ENCODE data around the gene PCNX2.

PCNX2 gene

GRCh38 chr1:233240829-233241682 lies 54.5 kb downstream of the PCNX2 start:
- H3K4me3 ChIP-seq (ENCODE audit: low read depth, low read length) = no peak overlapping the region
- DNase-seq (ENCODE audit: low read depth) = no peak

GRCh38 chr1:233240371-233240770 lies 55.2 kb downstream of the PCNX2 start:
- no peak overlapping the region for H3K4me3 ChIP-seq (ENCODE audit: low read depth, low read length)
- DNase-seq (ENCODE audit: low read depth) = no peak

GRCh38 chr1:233238884-233239431 lies 56.6 kb downstream of the PCNX2 start:
- no peak for DNase-seq (ENCODE audit: low read depth)
- H3K4me3 ChIP-seq (ENCODE audit: low read depth, low read length) = no peak overlapping the region

- no peak for DNase-seq (ENCODE audit: low read depth)
- no peak overlapping the region for H3K4me3 ChIP-seq (ENCODE audit: low read depth, low read length)
Measured at GRCh38 chr1:233237647-233238046, 57.9 kb downstream of the PCNX2 start.

GRCh38 chr1:233233508-233234040 lies 62.0 kb downstream of the PCNX2 start:
- DNase-seq (ENCODE audit: low read depth) = no peak
- no peak overlapping the region for H3K4me3 ChIP-seq (ENCODE audit: low read depth, low read length)

GRCh38 chr1:233230011-233230410 lies 65.5 kb downstream of the PCNX2 start:
- DNase-seq (ENCODE audit: low read depth) = no peak
- H3K4me3 ChIP-seq (ENCODE audit: low read depth, low read length) = no peak overlapping the region

- no peak overlapping the region for H3K4me3 ChIP-seq (ENCODE audit: low read depth, low read length)
- DNase-seq (ENCODE audit: low read depth) = no peak
Measured at GRCh38 chr1:233229288-233229687, 66.2 kb downstream of the PCNX2 start.

GRCh38 chr1:233227930-233228465 lies 67.5 kb downstream of the PCNX2 start:
- no peak for DNase-seq (ENCODE audit: low read depth)
- no peak overlapping the region for H3K4me3 ChIP-seq (ENCODE audit: low read depth, low read length)

- H3K4me3 ChIP-seq (ENCODE audit: low read depth, low read length) = no peak overlapping the region
- DNase-seq (ENCODE audit: low read depth) = no peak
Measured at GRCh38 chr1:233224311-233224710, 71.2 kb downstream of the PCNX2 start.

GRCh38 chr1:233217832-233218231 lies 77.7 kb downstream of the PCNX2 start:
- DNase-seq (ENCODE audit: low read depth) = no peak

GRCh38 chr1:233216009-233216408 lies 79.5 kb downstream of the PCNX2 start:
- no peak overlapping the region for H3K4me3 ChIP-seq (ENCODE audit: low read depth, low read length)
- DNase-seq (ENCODE audit: low read depth) = no peak

More at GRCh38 chr1:233217832-233218231, 77.7 kb downstream of the PCNX2 start:
- H3K4me3 ChIP-seq (ENCODE audit: low read depth, low read length) = no peak overlapping the region

GRCh38 chr1:233215135-233215760 lies 80.3 kb downstream of the PCNX2 start:
- DNase-seq (ENCODE audit: low read depth) = no peak
- no peak overlapping the region for H3K4me3 ChIP-seq (ENCODE audit: low read depth, low read length)

GRCh38 chr1:233211595-233211994 lies 83.9 kb downstream of the PCNX2 start:
- no peak for DNase-seq (ENCODE audit: low read depth)

GRCh38 chr1:233211106-233211505 lies 84.4 kb downstream of the PCNX2 start:
- H3K4me3 ChIP-seq (ENCODE audit: low read depth, low read length) = no peak overlapping the region
- DNase-seq (ENCODE audit: low read depth) = no peak

More at GRCh38 chr1:233211595-233211994, 83.9 kb downstream of the PCNX2 start:
- no peak overlapping the region for H3K4me3 ChIP-seq (ENCODE audit: low read depth, low read length)

- DNase-seq (ENCODE audit: low read depth) = no peak
Measured at GRCh38 chr1:233209481-233209880, 86.0 kb downstream of the PCNX2 start.

GRCh38 chr1:233208687-233209086 lies 86.8 kb downstream of the PCNX2 start:
- no peak overlapping the region for H3K4me3 ChIP-seq (ENCODE audit: low read depth, low read length)
- no peak for DNase-seq (ENCODE audit: low read depth)

More at GRCh38 chr1:233209481-233209880, 86.0 kb downstream of the PCNX2 start:
- no peak overlapping the region for H3K4me3 ChIP-seq (ENCODE audit: low read depth, low read length)

- no peak for DNase-seq (ENCODE audit: low read depth)
- no peak overlapping the region for H3K4me3 ChIP-seq (ENCODE audit: low read depth, low read length)
Measured at GRCh38 chr1:233197940-233198339, 97.6 kb downstream of the PCNX2 start.

GRCh38 chr1:233193741-233194140 lies 101.8 kb downstream of the PCNX2 start:
- no peak overlapping the region for H3K4me3 ChIP-seq (ENCODE audit: low read depth, low read length)
- DNase-seq (ENCODE audit: low read depth) = no peak

- DNase-seq (ENCODE audit: low read depth) = no peak
- no peak overlapping the region for H3K4me3 ChIP-seq (ENCODE audit: low read depth, low read length)
Measured at GRCh38 chr1:233190987-233191386, 104.5 kb downstream of the PCNX2 start.

- no peak for DNase-seq (ENCODE audit: low read depth)
- no peak overlapping the region for H3K4me3 ChIP-seq (ENCODE audit: low read depth, low read length)
Measured at GRCh38 chr1:233189526-233189925, 106.0 kb downstream of the PCNX2 start.
